K562 (cell line): ENCODE data around the gene POPDC2. TPM values are rescaled to one million over a fixed set of nuclear protein-coding genes. Genes with fewer than 3 reads are reported as not detected.
A peak's percentile ranks its signal among the peaks of the same experiment; 100 is the strongest.

Experiments
- BDP1 ChIP-seq: IDR thresholded peaks from 3 replicates; pipeline ENCODE4 v1.6.1; 2011; ENCODE audit not compliant: insufficient read length, insufficient read depth
- EHMT2 ChIP-seq: fragments of 450-650 bp; IDR thresholded peaks from 2 replicates; pipeline ENCODE4 v1.6.1; 2018; ENCODE audit warnings: antibody characterized with exemption
- GATAD2A ChIP-seq: fragments of 450-650 bp; IDR thresholded peaks from 2 replicates; pipeline ENCODE4 v1.6.1; 2017
- SRSF3 ChIP-seq: fragments of 200-400 bp; formaldehyde crosslinking; IDR thresholded peaks from 2 replicates; pipeline ENCODE4 v1.6.1; 2016; ENCODE audit warnings: mild to moderate bottlenecking, low read length, moderate library complexity; ENCODE audit not compliant: insufficient read depth
- polyA plus RNA-seq, 8 experiments: library from polyadenylated mRNA; depleted of rRNA in 4 of 8; stranded (reverse) in 5 of 8; unstranded in 3 of 8; fragments of >200 nt; fragmentation: Nextera tagmentation in 2 of 8; fragmentation: Illumina TruSeq in 1 of 8; extraction: Ambion mirVana in 2 of 8; extraction: Trizol in 1 of 8; gene quantifications; 2 replicates each; pipeline versions ENCODE4 v1.2.1 to v1.2.3, GENCODE V29; 2011 to 2014; ENCODE audit warnings: inconsistent platforms in 1 of 8, missing spikeins in 1 of 8
- total RNA-seq, 7 experiments: library from RNA; depleted of rRNA in 6 of 7; stranded (reverse); fragments of >200 nt in 6 of 7; fragmentation: Illumina TruSeq in 2 of 7; extraction: Trizol in 2 of 7; gene quantifications; 2 replicates each; pipeline versions ENCODE4 v1.2.1 to v1.2.3, GENCODE V29; 2011 to 2021; ENCODE audit warnings: low replicate concordance in 1 of 7
- TF ChIP-seq, protein P1 (sequence below): fragments of 200-600 bp; sonication (generic); IDR thresholded peaks from one replicate; pipeline ENCODE4 v1.6.1; 2012; ENCODE audit warnings: mild to moderate bottlenecking, low read depth, low read length, inconsistent platforms
- TF ChIP-seq, protein P2 (sequence below): fragments of 450-650 bp; IDR thresholded peaks from 2 replicates; pipeline ENCODE4 v1.6.1; 2016; ENCODE audit warnings: mild to moderate bottlenecking
- TF ChIP-seq, protein P3 (sequence below): sonication (generic); formaldehyde crosslinking; IDR thresholded peaks from 2 replicates; pipeline ENCODE4 v1.9.0; 2022; ENCODE audit warnings: mild to moderate bottlenecking, missing genetic modification reagents
- TF ChIP-seq, protein P4 (sequence below), 2 experiments: IDR thresholded peaks; 2 replicates each; pipeline ENCODE4 v1.6.1; 2012; ENCODE audit warnings: improper control_type of control experiment in 2 of 2, low read depth in 2 of 2, low read length in 2 of 2, borderline replicate concordance in 1 of 2

POPDC2 gene
- total and polyA plus RNA-seq, 9 of the 15 experiments (the other 6 are each of a cell fraction or from before 2014, with no cell fraction given): 0.08 to 0.32 (median 0.13) TPM; not detected in 4

DNA sequence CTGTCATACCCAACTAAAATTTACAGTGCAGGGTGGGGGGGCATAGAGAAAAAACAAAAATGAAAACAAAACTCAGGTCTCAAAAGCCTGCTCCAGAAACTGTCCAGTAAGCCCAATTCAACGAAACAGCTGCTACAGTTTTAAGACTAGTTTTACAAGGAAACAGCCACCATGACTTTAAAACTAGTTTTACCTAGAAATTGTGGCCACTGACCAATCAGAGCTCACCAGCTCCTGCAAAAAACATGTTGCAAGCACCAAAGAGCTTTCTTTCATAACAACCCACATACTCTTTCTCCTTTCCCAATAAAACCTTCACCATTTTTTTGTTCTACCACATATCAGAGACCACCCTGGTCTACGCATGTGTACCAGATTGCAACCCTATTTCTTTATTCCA lies 35.1 kb upstream of the POPDC2 start (continued):
- TF ChIP-seq, protein P1, sequence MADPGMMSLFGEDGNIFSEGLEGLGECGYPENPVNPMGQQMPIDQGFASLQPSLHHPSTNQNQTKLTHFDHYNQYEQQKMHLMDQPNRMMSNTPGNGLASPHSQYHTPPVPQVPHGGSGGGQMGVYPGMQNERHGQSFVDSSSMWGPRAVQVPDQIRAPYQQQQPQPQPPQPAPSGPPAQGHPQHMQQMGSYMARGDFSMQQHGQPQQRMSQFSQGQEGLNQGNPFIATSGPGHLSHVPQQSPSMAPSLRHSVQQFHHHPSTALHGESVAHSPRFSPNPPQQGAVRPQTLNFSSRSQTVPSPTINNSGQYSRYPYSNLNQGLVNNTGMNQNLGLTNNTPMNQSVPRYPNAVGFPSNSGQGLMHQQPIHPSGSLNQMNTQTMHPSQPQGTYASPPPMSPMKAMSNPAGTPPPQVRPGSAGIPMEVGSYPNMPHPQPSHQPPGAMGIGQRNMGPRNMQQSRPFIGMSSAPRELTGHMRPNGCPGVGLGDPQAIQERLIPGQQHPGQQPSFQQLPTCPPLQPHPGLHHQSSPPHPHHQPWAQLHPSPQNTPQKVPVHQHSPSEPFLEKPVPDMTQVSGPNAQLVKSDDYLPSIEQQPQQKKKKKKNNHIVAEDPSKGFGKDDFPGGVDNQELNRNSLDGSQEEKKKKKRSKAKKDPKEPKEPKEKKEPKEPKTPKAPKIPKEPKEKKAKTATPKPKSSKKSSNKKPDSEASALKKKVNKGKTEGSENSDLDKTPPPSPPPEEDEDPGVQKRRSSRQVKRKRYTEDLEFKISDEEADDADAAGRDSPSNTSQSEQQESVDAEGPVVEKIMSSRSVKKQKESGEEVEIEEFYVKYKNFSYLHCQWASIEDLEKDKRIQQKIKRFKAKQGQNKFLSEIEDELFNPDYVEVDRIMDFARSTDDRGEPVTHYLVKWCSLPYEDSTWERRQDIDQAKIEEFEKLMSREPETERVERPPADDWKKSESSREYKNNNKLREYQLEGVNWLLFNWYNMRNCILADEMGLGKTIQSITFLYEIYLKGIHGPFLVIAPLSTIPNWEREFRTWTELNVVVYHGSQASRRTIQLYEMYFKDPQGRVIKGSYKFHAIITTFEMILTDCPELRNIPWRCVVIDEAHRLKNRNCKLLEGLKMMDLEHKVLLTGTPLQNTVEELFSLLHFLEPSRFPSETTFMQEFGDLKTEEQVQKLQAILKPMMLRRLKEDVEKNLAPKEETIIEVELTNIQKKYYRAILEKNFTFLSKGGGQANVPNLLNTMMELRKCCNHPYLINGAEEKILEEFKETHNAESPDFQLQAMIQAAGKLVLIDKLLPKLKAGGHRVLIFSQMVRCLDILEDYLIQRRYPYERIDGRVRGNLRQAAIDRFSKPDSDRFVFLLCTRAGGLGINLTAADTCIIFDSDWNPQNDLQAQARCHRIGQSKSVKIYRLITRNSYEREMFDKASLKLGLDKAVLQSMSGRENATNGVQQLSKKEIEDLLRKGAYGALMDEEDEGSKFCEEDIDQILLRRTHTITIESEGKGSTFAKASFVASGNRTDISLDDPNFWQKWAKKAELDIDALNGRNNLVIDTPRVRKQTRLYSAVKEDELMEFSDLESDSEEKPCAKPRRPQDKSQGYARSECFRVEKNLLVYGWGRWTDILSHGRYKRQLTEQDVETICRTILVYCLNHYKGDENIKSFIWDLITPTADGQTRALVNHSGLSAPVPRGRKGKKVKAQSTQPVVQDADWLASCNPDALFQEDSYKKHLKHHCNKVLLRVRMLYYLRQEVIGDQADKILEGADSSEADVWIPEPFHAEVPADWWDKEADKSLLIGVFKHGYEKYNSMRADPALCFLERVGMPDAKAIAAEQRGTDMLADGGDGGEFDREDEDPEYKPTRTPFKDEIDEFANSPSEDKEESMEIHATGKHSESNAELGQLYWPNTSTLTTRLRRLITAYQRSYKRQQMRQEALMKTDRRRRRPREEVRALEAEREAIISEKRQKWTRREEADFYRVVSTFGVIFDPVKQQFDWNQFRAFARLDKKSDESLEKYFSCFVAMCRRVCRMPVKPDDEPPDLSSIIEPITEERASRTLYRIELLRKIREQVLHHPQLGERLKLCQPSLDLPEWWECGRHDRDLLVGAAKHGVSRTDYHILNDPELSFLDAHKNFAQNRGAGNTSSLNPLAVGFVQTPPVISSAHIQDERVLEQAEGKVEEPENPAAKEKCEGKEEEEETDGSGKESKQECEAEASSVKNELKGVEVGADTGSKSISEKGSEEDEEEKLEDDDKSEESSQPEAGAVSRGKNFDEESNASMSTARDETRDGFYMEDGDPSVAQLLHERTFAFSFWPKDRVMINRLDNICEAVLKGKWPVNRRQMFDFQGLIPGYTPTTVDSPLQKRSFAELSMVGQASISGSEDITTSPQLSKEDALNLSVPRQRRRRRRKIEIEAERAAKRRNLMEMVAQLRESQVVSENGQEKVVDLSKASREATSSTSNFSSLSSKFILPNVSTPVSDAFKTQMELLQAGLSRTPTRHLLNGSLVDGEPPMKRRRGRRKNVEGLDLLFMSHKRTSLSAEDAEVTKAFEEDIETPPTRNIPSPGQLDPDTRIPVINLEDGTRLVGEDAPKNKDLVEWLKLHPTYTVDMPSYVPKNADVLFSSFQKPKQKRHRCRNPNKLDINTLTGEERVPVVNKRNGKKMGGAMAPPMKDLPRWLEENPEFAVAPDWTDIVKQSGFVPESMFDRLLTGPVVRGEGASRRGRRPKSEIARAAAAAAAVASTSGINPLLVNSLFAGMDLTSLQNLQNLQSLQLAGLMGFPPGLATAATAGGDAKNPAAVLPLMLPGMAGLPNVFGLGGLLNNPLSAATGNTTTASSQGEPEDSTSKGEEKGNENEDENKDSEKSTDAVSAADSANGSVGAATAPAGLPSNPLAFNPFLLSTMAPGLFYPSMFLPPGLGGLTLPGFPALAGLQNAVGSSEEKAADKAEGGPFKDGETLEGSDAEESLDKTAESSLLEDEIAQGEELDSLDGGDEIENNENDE: no peak
- TF ChIP-seq GATAD2A: no peak
- TF ChIP-seq, protein P2, sequence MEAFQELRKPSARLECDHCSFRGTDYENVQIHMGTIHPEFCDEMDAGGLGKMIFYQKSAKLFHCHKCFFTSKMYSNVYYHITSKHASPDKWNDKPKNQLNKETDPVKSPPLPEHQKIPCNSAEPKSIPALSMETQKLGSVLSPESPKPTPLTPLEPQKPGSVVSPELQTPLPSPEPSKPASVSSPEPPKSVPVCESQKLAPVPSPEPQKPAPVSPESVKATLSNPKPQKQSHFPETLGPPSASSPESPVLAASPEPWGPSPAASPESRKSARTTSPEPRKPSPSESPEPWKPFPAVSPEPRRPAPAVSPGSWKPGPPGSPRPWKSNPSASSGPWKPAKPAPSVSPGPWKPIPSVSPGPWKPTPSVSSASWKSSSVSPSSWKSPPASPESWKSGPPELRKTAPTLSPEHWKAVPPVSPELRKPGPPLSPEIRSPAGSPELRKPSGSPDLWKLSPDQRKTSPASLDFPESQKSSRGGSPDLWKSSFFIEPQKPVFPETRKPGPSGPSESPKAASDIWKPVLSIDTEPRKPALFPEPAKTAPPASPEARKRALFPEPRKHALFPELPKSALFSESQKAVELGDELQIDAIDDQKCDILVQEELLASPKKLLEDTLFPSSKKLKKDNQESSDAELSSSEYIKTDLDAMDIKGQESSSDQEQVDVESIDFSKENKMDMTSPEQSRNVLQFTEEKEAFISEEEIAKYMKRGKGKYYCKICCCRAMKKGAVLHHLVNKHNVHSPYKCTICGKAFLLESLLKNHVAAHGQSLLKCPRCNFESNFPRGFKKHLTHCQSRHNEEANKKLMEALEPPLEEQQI: no peak
- TF ChIP-seq, protein P3, sequence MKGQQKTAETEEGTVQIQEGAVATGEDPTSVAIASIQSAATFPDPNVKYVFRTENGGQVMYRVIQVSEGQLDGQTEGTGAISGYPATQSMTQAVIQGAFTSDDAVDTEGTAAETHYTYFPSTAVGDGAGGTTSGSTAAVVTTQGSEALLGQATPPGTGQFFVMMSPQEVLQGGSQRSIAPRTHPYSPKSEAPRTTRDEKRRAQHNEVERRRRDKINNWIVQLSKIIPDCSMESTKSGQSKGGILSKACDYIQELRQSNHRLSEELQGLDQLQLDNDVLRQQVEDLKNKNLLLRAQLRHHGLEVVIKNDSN (CRISPR knock-in tag): no peak
- no peak for TF ChIP-seq SRSF3
- TF ChIP-seq, protein P4, sequence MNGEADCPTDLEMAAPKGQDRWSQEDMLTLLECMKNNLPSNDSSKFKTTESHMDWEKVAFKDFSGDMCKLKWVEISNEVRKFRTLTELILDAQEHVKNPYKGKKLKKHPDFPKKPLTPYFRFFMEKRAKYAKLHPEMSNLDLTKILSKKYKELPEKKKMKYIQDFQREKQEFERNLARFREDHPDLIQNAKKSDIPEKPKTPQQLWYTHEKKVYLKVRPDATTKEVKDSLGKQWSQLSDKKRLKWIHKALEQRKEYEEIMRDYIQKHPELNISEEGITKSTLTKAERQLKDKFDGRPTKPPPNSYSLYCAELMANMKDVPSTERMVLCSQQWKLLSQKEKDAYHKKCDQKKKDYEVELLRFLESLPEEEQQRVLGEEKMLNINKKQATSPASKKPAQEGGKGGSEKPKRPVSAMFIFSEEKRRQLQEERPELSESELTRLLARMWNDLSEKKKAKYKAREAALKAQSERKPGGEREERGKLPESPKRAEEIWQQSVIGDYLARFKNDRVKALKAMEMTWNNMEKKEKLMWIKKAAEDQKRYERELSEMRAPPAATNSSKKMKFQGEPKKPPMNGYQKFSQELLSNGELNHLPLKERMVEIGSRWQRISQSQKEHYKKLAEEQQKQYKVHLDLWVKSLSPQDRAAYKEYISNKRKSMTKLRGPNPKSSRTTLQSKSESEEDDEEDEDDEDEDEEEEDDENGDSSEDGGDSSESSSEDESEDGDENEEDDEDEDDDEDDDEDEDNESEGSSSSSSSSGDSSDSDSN (IDR thresholded peaks at IDR 0.05; ENCODE audit: borderline replicate concordance in 1 of 2, low read depth in 2 of 2, low read length in 2 of 2): no peak
- TF ChIP-seq BDP1: no peak
- TF ChIP-seq EHMT2: peak; percentile 75
- TF ChIP-seq, all 486 proteins: peak for 9
